GM23338 (cell line): Measurements from ENCODE around the gene ABHD6. TPM values are rescaled to one million over a fixed set of nuclear protein-coding genes. Genes with fewer than 3 reads are reported as not detected.
A peak's percentile ranks its signal among the peaks of the same experiment; 100 is the strongest.

Experiments used
- ATAC-seq: fragments of 200-7000 bp; cut with Tn5 transposase; 3 replicates; pipeline ENCODE4 v1.9.1; 2020
- DNase-seq: peaks from one replicate; pipeline ENCODE4 v3.0.0-alpha.2; 2015; ENCODE audit warnings: low spot score
- H2AFZ ChIP-seq: fragments of 200-600 bp; sonication (generic); 2 replicates; pipeline ENCODE4 v1.8.0; 2016; ENCODE audit warnings: antibody characterized with exemption, mild to moderate bottlenecking, moderate library complexity
- H3F3A ChIP-seq: fragments of 200-600 bp; sonication (generic); replicated peaks from 2 replicates; pipeline ENCODE4 v1.8.0; 2017; ENCODE audit warnings: antibody characterized with exemption, mixed run types, low read depth
- H3K27ac ChIP-seq: fragments of 200-600 bp; sonication (generic); 2 replicates; pipeline ENCODE4 v1.6.1; 2016; ENCODE audit warnings: low read depth
- H3K27me3 ChIP-seq: fragments of 200-600 bp; sonication (generic); 2 replicates; pipeline ENCODE4 v1.8.0; 2016; ENCODE audit warnings: mild to moderate bottlenecking, mixed run types, moderate library complexity; ENCODE audit not compliant: insufficient read depth
- H3K36me3 ChIP-seq: fragments of 200-600 bp; sonication (generic); 2 replicates; pipeline ENCODE4 v1.8.0; 2016; ENCODE audit warnings: mild to moderate bottlenecking; ENCODE audit not compliant: insufficient read depth
- H3K4me1 ChIP-seq: fragments of 200-600 bp; sonication (generic); 2 replicates; pipeline ENCODE4 v1.8.0; 2016; ENCODE audit warnings: mild to moderate bottlenecking, moderate library complexity; ENCODE audit not compliant: insufficient read depth
- H3K4me2 ChIP-seq: fragments of 200-600 bp; sonication (generic); 2 replicates; pipeline ENCODE4 v1.7.1; 2017; ENCODE audit warnings: mixed run types
- H3K4me3 ChIP-seq: fragments of 200-600 bp; sonication (generic); 2 replicates; pipeline ENCODE4 v1.6.1; 2016; ENCODE audit warnings: mixed run types
- H3K79me2 ChIP-seq: fragments of 200-600 bp; sonication (generic); replicated peaks from 2 replicates; pipeline ENCODE4 v1.8.0; 2017; ENCODE audit warnings: mild to moderate bottlenecking; ENCODE audit not compliant: insufficient read depth
- H3K9me2 ChIP-seq: fragments of 200-600 bp; sonication (generic); 2 replicates; pipeline ENCODE4 v1.8.0; 2017; ENCODE audit not compliant: insufficient read depth
- H4K20me1 ChIP-seq: fragments of 200-600 bp; sonication (generic); replicated peaks from 2 replicates; pipeline ENCODE4 v1.8.0; 2017; ENCODE audit warnings: mild to moderate bottlenecking; ENCODE audit not compliant: insufficient read depth
- H3K27ac Mint-ChIP-seq: 2 replicates; pipeline ENCODE4 v1.8.0; 2020; ENCODE audit warnings: inconsistent platforms, mild to moderate bottlenecking, moderate library complexity, mixed read lengths
- H3K27me3 Mint-ChIP-seq: 3 replicates; pipeline ENCODE4 v1.8.0; 2022; ENCODE audit warnings: low read depth, mild to moderate bottlenecking, moderate library complexity, mixed read lengths, inconsistent platforms; ENCODE audit not compliant: insufficient read depth, poor library complexity
- H3K36me3 Mint-ChIP-seq: 3 replicates; pipeline ENCODE4 v1.8.0; 2021; ENCODE audit warnings: low read depth, mild to moderate bottlenecking, inconsistent platforms, moderate library complexity, mixed read lengths
- H3K4me1 Mint-ChIP-seq: 3 replicates; pipeline ENCODE4 v1.8.0; 2020; ENCODE audit warnings: mild to moderate bottlenecking, inconsistent platforms, mixed read lengths
- H3K4me3 Mint-ChIP-seq: 3 replicates; pipeline ENCODE4 v1.8.0; 2021; ENCODE audit warnings: moderate library complexity, mild to moderate bottlenecking, inconsistent platforms, mixed read lengths
- H3K9me3 Mint-ChIP-seq: 3 replicates; pipeline ENCODE4 v1.8.0; 2020; ENCODE audit warnings: moderate library complexity, mild to moderate bottlenecking, inconsistent platforms, mixed read lengths
- CREB1 ChIP-seq: fragments of 250-450 bp; sonication (Bioruptor Pico); IDR thresholded peaks from 2 replicates; pipeline ENCODE4 v1.5.0; 2020; ENCODE audit warnings: low read depth, mild to moderate bottlenecking, moderate library complexity
- NANOG ChIP-seq: IDR thresholded peaks from 2 replicates; pipeline ENCODE4 v1.6.1; 2016; ENCODE audit warnings: antibody characterized with exemption, borderline replicate concordance
- ZNF114 ChIP-seq: fragments of 250-450 bp; sonication (Bioruptor Pico); IDR thresholded peaks from 2 replicates; pipeline ENCODE4 v1.5.0; 2020; ENCODE audit warnings: mild to moderate bottlenecking, moderate library complexity
- polyA plus RNA-seq: library from polyadenylated mRNA; unstranded; fragments of >200 nt; fragmentation: Nextera tagmentation; extraction: Ambion mirVana; gene quantifications from 2 replicates; pipeline ENCODE4 v1.2.1, GENCODE V29; 2016
- total RNA-seq: library from RNA; depleted of rRNA; stranded (reverse); fragments of >200 nt; shearing (Covaris generic); gene quantifications from 2 replicates; pipeline ENCODE4 v1.2.3, GENCODE V29; 2014
- TF ChIP-seq, protein P1 (sequence below), 2 experiments: fragments of 200-600 bp in 1 of 2; sonication (generic) in 1 of 2; conservative IDR thresholded peaks; 2 replicates each; pipeline versions ENCODE4 v1.5.1 to v1.6.1; 2016 to 2017; ENCODE audit warnings: antibody characterized with exemption in 2 of 2, low read depth in 2 of 2, mild to moderate bottlenecking in 2 of 2, moderate library complexity in 1 of 2
- TF ChIP-seq, protein P2 (sequence below): fragments of 250-450 bp; sonication (Bioruptor Pico); IDR thresholded peaks from 2 replicates; pipeline ENCODE4 v1.5.0; 2020; ENCODE audit warnings: mild to moderate bottlenecking, moderate library complexity

Gene ABHD6
- total and polyA plus RNA-seq, 2 experiments from 2014 or later, result 3.7 to 5.5 TPM

DNA sequence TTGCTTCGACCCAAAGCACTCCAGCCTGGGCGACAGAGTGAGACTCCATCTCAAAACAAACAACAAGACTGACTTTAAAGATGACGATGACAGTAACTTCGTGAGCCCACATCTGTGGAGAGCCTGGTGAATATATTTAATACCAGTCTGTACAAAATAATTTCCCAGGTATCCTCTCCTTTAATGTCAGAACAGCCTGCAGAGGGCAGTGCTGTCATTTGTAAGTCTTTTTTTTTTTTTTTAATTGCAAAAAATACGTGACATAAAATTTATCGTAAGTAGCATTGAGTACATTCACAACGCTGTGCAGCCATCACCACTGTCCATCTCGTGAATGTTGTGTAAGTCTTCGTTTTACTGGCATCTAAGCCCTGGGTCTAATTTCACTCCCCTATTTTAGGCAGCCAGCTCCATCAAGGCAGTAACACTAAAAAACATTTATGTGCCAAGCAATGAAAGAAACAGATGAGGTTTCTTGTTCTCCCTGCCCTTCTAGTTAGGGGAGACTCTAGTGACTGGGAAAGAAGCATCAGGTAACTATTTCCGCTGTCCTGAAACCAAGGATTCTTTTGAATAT, 70.1 kb downstream of the ABHD6 start:
- peak overlapping the region; percentile 97 for H3K4me3 Mint-ChIP-seq
- Histone ChIP-seq H2AFZ (no peak overlapping the region), H3K4me3 (peak overlapping the region; percentile 100), H3F3A (peaks cover 3% of the 10 kb centered on the region; the same call in 1 of the 2 replicates), H3K36me3 (peaks cover 26% of the 10 kb centered on the region), H3K9me2 (no peaks in the 10 kb centered on the region), H3K4me1 (peaks cover 7% of the 10 kb centered on the region; the same call in 1 of the 2 replicates), H3K27me3 (no peaks in the 10 kb centered on the region), H4K20me1 (peaks cover 37% of the 10 kb centered on the region), H3K4me2 (peak overlapping the region; percentile 99), H3K79me2 (peaks cover 58% of the 10 kb centered on the region), H3K27ac (no peak overlapping the region)
- peaks cover 39% of the 10 kb centered on the region for H3K36me3 Mint-ChIP-seq
- H3K27me3 Mint-ChIP-seq, result peaks cover 21% of the 10 kb centered on the region
- ATAC-seq, result no peak
- no peaks in the 10 kb centered on the region for H3K9me3 Mint-ChIP-seq
- H3K27ac Mint-ChIP-seq, result 0 out of 2 replicates have a peak overlapping the region, but pooled peaks have one; percentile 99
- TF ChIP-seq, protein P1, sequence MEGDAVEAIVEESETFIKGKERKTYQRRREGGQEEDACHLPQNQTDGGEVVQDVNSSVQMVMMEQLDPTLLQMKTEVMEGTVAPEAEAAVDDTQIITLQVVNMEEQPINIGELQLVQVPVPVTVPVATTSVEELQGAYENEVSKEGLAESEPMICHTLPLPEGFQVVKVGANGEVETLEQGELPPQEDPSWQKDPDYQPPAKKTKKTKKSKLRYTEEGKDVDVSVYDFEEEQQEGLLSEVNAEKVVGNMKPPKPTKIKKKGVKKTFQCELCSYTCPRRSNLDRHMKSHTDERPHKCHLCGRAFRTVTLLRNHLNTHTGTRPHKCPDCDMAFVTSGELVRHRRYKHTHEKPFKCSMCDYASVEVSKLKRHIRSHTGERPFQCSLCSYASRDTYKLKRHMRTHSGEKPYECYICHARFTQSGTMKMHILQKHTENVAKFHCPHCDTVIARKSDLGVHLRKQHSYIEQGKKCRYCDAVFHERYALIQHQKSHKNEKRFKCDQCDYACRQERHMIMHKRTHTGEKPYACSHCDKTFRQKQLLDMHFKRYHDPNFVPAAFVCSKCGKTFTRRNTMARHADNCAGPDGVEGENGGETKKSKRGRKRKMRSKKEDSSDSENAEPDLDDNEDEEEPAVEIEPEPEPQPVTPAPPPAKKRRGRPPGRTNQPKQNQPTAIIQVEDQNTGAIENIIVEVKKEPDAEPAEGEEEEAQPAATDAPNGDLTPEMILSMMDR (conservative IDR thresholded peaks at IDR 0.05; ENCODE audit: low read depth in 2 of 2), result peak; percentile 43 to 65
- no peak for TF ChIP-seq ZNF114 (CRISPR knock-in tag)
- peak; percentile 50 for DNase-seq
- H3K4me1 Mint-ChIP-seq, result peaks cover 12% of the 10 kb centered on the region; the same call in 2 of the 3 replicates

DNA sequence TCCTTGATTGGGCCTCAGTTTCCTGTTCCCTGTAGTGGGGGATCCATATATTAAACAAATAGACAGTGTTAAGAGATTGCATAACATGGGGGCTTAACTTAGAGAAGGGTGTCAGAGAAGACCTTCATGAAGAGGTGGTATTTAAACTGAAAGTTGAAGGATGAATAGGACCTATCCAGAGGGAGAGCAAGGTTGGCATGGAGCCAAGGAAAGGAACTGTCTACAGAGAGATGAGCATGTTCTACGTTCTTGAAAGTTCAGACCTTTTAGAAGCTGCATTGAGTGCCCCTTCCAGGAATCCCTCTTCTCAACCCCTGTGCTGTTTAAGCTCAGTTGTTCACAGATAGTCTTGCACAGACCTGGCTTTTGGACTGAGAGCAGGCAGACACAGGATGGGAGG, 71.1 kb downstream of the ABHD6 start:
- Histone ChIP-seq H3K4me1 (peaks cover 7% of the 10 kb centered on the region; the same call in 1 of the 2 replicates), H3K9me2 (no peaks in the 10 kb centered on the region), H3K36me3 (peaks cover 31% of the 10 kb centered on the region), H3K27me3 (no peaks in the 10 kb centered on the region), H3K79me2 (peaks cover 66% of the 10 kb centered on the region), H4K20me1 (peaks cover 41% of the 10 kb centered on the region), H3K4me3 (no peak overlapping the region), H2AFZ (no peak overlapping the region), H3K4me2 (no peak overlapping the region), H3K27ac (peak overlapping the region; percentile 2; the same call in 1 of the 2 replicates), H3F3A (peaks cover 3% of the 10 kb centered on the region; the same call in 1 of the 2 replicates)
- no peak for DNase-seq
- H3K36me3 Mint-ChIP-seq, result peaks cover 49% of the 10 kb centered on the region
- H3K9me3 Mint-ChIP-seq, result no peaks in the 10 kb centered on the region
- TF ChIP-seq, protein P2, sequence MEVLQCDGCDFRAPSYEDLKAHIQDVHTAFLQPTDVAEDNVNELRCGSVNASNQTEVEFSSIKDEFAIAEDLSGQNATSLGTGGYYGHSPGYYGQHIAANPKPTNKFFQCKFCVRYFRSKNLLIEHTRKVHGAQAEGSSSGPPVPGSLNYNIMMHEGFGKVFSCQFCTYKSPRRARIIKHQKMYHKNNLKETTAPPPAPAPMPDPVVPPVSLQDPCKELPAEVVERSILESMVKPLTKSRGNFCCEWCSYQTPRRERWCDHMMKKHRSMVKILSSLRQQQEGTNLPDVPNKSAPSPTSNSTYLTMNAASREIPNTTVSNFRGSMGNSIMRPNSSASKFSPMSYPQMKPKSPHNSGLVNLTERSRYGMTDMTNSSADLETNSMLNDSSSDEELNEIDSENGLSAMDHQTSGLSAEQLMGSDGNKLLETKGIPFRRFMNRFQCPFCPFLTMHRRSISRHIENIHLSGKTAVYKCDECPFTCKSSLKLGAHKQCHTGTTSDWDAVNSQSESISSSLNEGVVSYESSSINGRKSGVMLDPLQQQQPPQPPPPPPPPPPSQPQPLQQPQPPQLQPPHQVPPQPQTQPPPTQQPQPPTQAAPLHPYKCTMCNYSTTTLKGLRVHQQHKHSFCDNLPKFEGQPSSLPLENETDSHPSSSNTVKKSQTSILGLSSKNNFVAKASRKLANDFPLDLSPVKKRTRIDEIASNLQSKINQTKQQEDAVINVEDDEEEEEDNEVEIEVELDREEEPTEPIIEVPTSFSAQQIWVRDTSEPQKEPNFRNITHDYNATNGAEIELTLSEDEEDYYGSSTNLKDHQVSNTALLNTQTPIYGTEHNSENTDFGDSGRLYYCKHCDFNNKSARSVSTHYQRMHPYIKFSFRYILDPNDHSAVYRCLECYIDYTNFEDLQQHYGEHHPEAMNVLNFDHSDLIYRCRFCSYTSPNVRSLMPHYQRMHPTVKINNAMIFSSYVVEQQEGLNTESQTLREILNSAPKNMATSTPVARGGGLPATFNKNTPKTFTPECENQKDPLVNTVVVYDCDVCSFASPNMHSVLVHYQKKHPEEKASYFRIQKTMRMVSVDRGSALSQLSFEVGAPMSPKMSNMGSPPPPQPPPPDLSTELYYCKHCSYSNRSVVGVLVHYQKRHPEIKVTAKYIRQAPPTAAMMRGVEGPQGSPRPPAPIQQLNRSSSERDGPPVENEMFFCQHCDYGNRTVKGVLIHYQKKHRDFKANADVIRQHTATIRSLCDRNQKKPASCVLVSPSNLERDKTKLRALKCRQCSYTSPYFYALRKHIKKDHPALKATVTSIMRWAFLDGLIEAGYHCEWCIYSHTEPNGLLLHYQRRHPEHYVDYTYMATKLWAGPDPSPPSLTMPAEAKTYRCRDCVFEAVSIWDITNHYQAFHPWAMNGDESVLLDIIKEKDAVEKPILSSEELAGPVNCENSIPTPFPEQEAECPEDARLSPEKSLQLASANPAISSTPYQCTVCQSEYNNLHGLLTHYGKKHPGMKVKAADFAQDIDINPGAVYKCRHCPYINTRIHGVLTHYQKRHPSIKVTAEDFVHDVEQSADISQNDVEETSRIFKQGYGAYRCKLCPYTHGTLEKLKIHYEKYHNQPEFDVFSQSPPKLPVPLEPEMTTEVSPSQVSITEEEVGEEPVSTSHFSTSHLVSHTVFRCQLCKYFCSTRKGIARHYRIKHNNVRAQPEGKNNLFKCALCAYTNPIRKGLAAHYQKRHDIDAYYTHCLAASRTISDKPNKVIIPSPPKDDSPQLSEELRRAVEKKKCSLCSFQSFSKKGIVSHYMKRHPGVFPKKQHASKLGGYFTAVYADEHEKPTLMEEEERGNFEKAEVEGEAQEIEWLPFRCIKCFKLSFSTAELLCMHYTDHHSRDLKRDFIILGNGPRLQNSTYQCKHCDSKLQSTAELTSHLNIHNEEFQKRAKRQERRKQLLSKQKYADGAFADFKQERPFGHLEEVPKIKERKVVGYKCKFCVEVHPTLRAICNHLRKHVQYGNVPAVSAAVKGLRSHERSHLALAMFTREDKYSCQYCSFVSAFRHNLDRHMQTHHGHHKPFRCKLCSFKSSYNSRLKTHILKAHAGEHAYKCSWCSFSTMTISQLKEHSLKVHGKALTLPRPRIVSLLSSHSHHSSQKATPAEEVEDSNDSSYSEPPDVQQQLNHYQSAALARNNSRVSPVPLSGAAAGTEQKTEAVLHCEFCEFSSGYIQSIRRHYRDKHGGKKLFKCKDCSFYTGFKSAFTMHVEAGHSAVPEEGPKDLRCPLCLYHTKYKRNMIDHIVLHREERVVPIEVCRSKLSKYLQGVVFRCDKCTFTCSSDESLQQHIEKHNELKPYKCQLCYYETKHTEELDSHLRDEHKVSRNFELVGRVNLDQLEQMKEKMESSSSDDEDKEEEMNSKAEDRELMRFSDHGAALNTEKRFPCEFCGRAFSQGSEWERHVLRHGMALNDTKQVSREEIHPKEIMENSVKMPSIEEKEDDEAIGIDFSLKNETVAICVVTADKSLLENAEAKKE (CRISPR knock-in tag), result no peak
- TF ChIP-seq NANOG (no peak), ZNF114 (CRISPR knock-in tag) (no peak), CREB1 (CRISPR knock-in tag) (no peak)
- TF ChIP-seq, protein P1 (conservative IDR thresholded peaks at IDR 0.05; ENCODE audit: low read depth in 2 of 2), result no peak
- peaks cover 17% of the 10 kb centered on the region for H3K27me3 Mint-ChIP-seq
- H3K27ac Mint-ChIP-seq, result no peak overlapping the region
- peak overlapping the region; percentile 33; the same call in 2 of the 3 replicates for H3K4me3 Mint-ChIP-seq
- H3K4me1 Mint-ChIP-seq, result peaks cover 12% of the 10 kb centered on the region; the same call in 2 of the 3 replicates
- no peak for ATAC-seq
